Prostate gland (tissue), 2 donors: ENCODE data around the gene CTNNA3. TPM values are rescaled to one million over a fixed set of nuclear protein-coding genes. Genes with fewer than 3 reads are reported as not detected.

ENCODE experiments used
- DNase-seq: peaks from one replicate; pipeline ENCODE4 v3.0.0-alpha.2; 2019; ENCODE audit warnings: low spot score
- H3K27ac ChIP-seq, 2 donors: fragments of 200-600 bp; sonication (generic); 2 replicates each; pipeline ENCODE4 v1.5.1; 2017 to 2019
- H3K27me3 ChIP-seq: fragments of 200-600 bp; sonication (generic); replicated peaks from 2 replicates; pipeline ENCODE4 v1.5.1; 2019; ENCODE audit not compliant: insufficient read depth
- H3K36me3 ChIP-seq, 2 donors: fragments of 200-600 bp; sonication (generic); 1 replicate in 1 of 2; 2 replicates in 1 of 2; pipeline versions ENCODE4 v1.5.1 to v1.8.1; 2017 to 2019
- H3K4me1 ChIP-seq: fragments of 200-600 bp; sonication (generic); replicated peaks from 2 replicates; pipeline ENCODE4 v1.5.1; 2019
- H3K4me3 ChIP-seq, 2 donors: fragments of 200-600 bp; sonication (generic); 2 replicates each; pipeline ENCODE4 v1.5.1; 2017 to 2019
- H3K9me3 ChIP-seq: fragments of 200-600 bp; sonication (generic); 2 replicates; pipeline ENCODE4 v1.5.1; 2017
- CTCF ChIP-seq, 4 experiments: fragments of 200-600 bp in 2 of 4; fragments of 450-650 bp in 2 of 4; sonication (generic) in 2 of 4; IDR thresholded peaks; 1 replicate in 3 of 4; 2 replicates in 1 of 4; pipeline ENCODE4 v1.5.1; 2016 to 2019; ENCODE audit warnings: antibody characterized with exemption in 4 of 4, mild to moderate bottlenecking in 2 of 4, moderate library complexity in 2 of 4
- POLR2A ChIP-seq: fragments of 450-650 bp; IDR thresholded peaks from one replicate; pipeline ENCODE4 v1.6.1; 2016; ENCODE audit warnings: antibody characterized with exemption, mild to moderate bottlenecking
- POLR2AphosphoS5 ChIP-seq: sonication (generic); formaldehyde crosslinking; IDR thresholded peaks from one replicate; pipeline ENCODE4 v1.6.1; 2017; ENCODE audit warnings: antibody characterized with exemption
- WGBS: methylation state at CpG from one replicate; pipeline ENCODE4 v1.1.5; 2018; 5-methylcytosine and 5-hydroxymethylcytosine counted together
- intact Hi-C: fragments of 100-400 bp; cut with DNase I; formaldehyde crosslinking; loops from one replicate; pipeline ENCODE4 v1.14.2; 2022
- total RNA-seq, 2 donors: library from RNA; depleted of rRNA; stranded (reverse); fragments of >200 nt; gene quantifications; one replicate each; pipeline ENCODE4 v1.1.0, GENCODE V29; 2016

Gene CTNNA3
- total RNA-seq, 2 donors from 2014 or later = 0.27 to 7.2 TPM

- intact Hi-C loops = no loop called here
- Histone ChIP-seq H3K4me1 (no peaks in the 10 kb centered on the region), H3K27me3 (no peaks in the 10 kb centered on the region), H3K36me3 (no peaks in the 10 kb centered on the region), H3K4me3 (no peak overlapping the region), H3K9me3 (no peaks in the 10 kb centered on the region), H3K27ac (no peak overlapping the region)
- TF ChIP-seq CTCF (IDR thresholded peaks at IDR 0.05) (no peak), POLR2AphosphoS5 (no peak), POLR2A (no peak)
- 26% methylated on average over 2 of the region's 2 CpGs for WGBS
- DNase-seq = no peak
Measured at GRCh38 chr10:67257018-67257417, 439.0 kb downstream of the CTNNA3 start.

- Histone ChIP-seq H3K9me3 (no peaks in the 10 kb centered on the region), H3K4me3 (no peak overlapping the region), H3K4me1 (no peaks in the 10 kb centered on the region), H3K27ac (no peak overlapping the region), H3K27me3 (no peaks in the 10 kb centered on the region), H3K36me3 (no peaks in the 10 kb centered on the region)
- intact Hi-C loops = no loop called here
- TF ChIP-seq POLR2A = no peak
- TF ChIP-seq CTCF (IDR thresholded peaks at IDR 0.05) = no peak
- no peak for TF ChIP-seq POLR2AphosphoS5
- WGBS = 85% methylated on average over 1 of the region's 1 CpG
- DNase-seq = no peak
Measured at GRCh38 chr10:67250686-67251085, 445.3 kb downstream of the CTNNA3 start.

GRCh38 chr10:67246066-67246555 lies 449.9 kb downstream of the CTNNA3 start:
- H3K36me3 ChIP-seq = no peaks in the 10 kb centered on the region
- intact Hi-C loops = no loop called here
- H3K27me3 ChIP-seq = no peaks in the 10 kb centered on the region
- DNase-seq = no peak
- H3K4me3 ChIP-seq = no peak overlapping the region
- no peak overlapping the region for H3K27ac ChIP-seq
- H3K4me1 ChIP-seq = no peaks in the 10 kb centered on the region
- TF ChIP-seq POLR2A = no peak
- no peak for TF ChIP-seq CTCF (IDR thresholded peaks at IDR 0.05)
- no peak for TF ChIP-seq POLR2AphosphoS5
- 91% methylated on average over 3 of the region's 3 CpGs for WGBS
- H3K9me3 ChIP-seq = no peaks in the 10 kb centered on the region

- Histone ChIP-seq H3K9me3 (no peaks in the 10 kb centered on the region), H3K27me3 (no peaks in the 10 kb centered on the region), H3K36me3 (no peaks in the 10 kb centered on the region), H3K4me3 (no peak overlapping the region), H3K27ac (no peak overlapping the region), H3K4me1 (no peaks in the 10 kb centered on the region)
- intact Hi-C loops = no loop called here
- TF ChIP-seq CTCF (IDR thresholded peaks at IDR 0.05) (no peak), POLR2A (no peak), POLR2AphosphoS5 (no peak)
- no peak for DNase-seq
- WGBS = 65% methylated on average over 3 of the region's 3 CpGs
Measured at GRCh38 chr10:67242528-67242927, 453.5 kb downstream of the CTNNA3 start.

GRCh38 chr10:67241451-67241850 lies 454.5 kb downstream of the CTNNA3 start:
- no peaks in the 10 kb centered on the region for H3K4me1 ChIP-seq
- TF ChIP-seq CTCF (IDR thresholded peaks at IDR 0.05) = no peak
- no peak for TF ChIP-seq POLR2AphosphoS5
- TF ChIP-seq POLR2A = no peak
- no peaks in the 10 kb centered on the region for H3K9me3 ChIP-seq
- no peak for DNase-seq
- H3K4me3 ChIP-seq = no peak overlapping the region
- WGBS = 34% methylated on average over 1 of the region's 1 CpG
- intact Hi-C loops = no loop called here
- H3K27me3 ChIP-seq = no peaks in the 10 kb centered on the region
- H3K27ac ChIP-seq = no peak overlapping the region
- no peaks in the 10 kb centered on the region for H3K36me3 ChIP-seq
